Coronary artery (tissue), 2 donors: Measurements from ENCODE around the gene CDC6.

Experiments
- DNase-seq: peaks from one replicate; pipeline ENCODE4 v3.0.0-alpha.2; 2017; ENCODE audit warnings: low spot score
- H3K27ac ChIP-seq, 2 donors: fragments of 200-600 bp; sonication (generic); one replicate each; pipeline ENCODE4 v1.5.1; 2016 to 2019
- H3K4me3 ChIP-seq: fragments of 200-600 bp; sonication (generic); 2 replicates; pipeline ENCODE4 v1.5.1; 2016; ENCODE audit warnings: mild to moderate bottlenecking, moderate library complexity
- CTCF ChIP-seq: fragments of 200-600 bp; sonication (generic); IDR thresholded peaks from one replicate; pipeline ENCODE4 v1.5.1; 2019; ENCODE audit warnings: antibody characterized with exemption

Gene CDC6

GRCh38 chr17:40315678-40316570, 28.2 kb downstream of the CDC6 start:
- Histone ChIP-seq H3K4me3 (peak overlapping the region; percentile 83), H3K27ac (peak overlapping the region; percentile 90 to 92)
- peak; percentile 68 for DNase-seq

GRCh38 chr17:40316571-40317344, 29.1 kb downstream of the CDC6 start:
- DNase-seq: peak; percentile 87
- Histone ChIP-seq H3K4me3 (peak overlapping the region; percentile 83), H3K27ac (peak overlapping the region; percentile 90 to 92)
- no peak for TF ChIP-seq CTCF

More at GRCh38 chr17:40315678-40316570, 28.2 kb downstream of the CDC6 start:
- TF ChIP-seq CTCF: no peak

- peak overlapping the region; percentile 83 for H3K4me3 ChIP-seq
- H3K27ac ChIP-seq: peak overlapping the region; percentile 90 to 92
- peak; percentile 38 for TF ChIP-seq CTCF
- peak; percentile 77 for DNase-seq
Measured at GRCh38 chr17:40317345-40317873, 29.7 kb downstream of the CDC6 start.

GRCh38 chr17:40317880-40318829, 30.5 kb downstream of the CDC6 start:
- peak overlapping the region; percentile 83 for H3K4me3 ChIP-seq
- peak overlapping the region; percentile 90 to 92 for H3K27ac ChIP-seq
- DNase-seq: peak; percentile 98
- no peak for TF ChIP-seq CTCF

- DNase-seq: peak; percentile 81
Measured at GRCh38 chr17:40318830-40319391, 31.2 kb downstream of the CDC6 start.

More at GRCh38 chr17:40318830-40319391, 31.2 kb downstream of the CDC6 start:
- H3K27ac ChIP-seq: peak overlapping the region; percentile 90 to 92
- no peak for TF ChIP-seq CTCF
- peak overlapping the region; percentile 83 for H3K4me3 ChIP-seq
